Measurements from ENCODE around the gene VAMP2. TPM values are rescaled to one million over a fixed set of nuclear protein-coding genes. Genes with fewer than 3 reads are reported as not detected.

Gene VAMP2
- total and polyA plus RNA-seq, 10 of the 15 experiments (the other 5 are each of a cell fraction or from before 2014, with no cell fraction given), result 3.0 to 35.2 (median 25.0) TPM

DNA sequence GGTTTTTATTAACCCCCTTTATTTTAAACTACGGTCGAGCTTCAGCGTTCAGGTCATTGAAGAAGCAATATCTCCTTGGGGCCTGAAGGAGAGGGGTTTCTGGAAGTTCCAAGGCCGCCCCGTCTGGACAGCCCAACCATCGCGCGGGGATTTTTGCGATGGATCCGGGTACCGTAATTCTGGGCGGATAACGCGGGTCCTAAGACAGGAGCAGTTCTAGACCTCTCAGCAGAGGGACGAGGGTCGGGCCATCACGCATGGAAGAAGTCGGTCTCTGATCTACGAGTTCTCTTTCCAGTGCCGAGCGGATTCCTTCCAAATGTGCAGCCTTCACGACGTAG, 23.7 kb upstream of the VAMP2 start:
- H3K27ac ChIP-seq (ENCODE audit: control insufficient read depth, insufficient read depth), result peak overlapping the region; percentile 93
- WGBS (ENCODE audit: insufficient coverage, insufficient replicate concordance, low lambda C conversion rate, missing lambda C conversion rate), result under 1% methylated on average over 23 of the region's 23 CpGs
- no peaks in the 10 kb centered on the region for H4K20me1 ChIP-seq (ENCODE audit: control insufficient read depth, insufficient read depth)
- H3K36me3 ChIP-seq (ENCODE audit: control insufficient read depth in 2 of 2, insufficient read depth in 2 of 2, low read length in 1 of 2), result no peaks in the 10 kb centered on the region
- peak overlapping the region; percentile 63 for H3K4me2 ChIP-seq (ENCODE audit: control insufficient read depth, insufficient read depth)
- peaks cover 18% of the 10 kb centered on the region for H3K79me2 ChIP-seq (ENCODE audit: control insufficient read depth, insufficient read depth, low read length)
- DNase-seq (ENCODE audit: low read depth, low spot score), result no peak
- in situ Hi-C loops (cut with MboI) (loop anchor here (5.0 kb wide), 1 partner anchor 36 kb away; no protein-coding TSS in a partner anchor), intact Hi-C loops (cut with micrococcal nuclease; ENCODE audit: unreplicated experiment) (loop anchor here (1.0 to 5.0 kb wide), 4 partner anchors 49 to 114 kb away; partner anchors contain the start of genes CTC1 and PFAS)
- SMC1A ChIA-PET (ENCODE audit: uncharacterized antibody, unreplicated experiment), result interaction anchor here (1.2 to 4.1 kb wide), 9 partner anchors 10 to 67 kb away, joined by 3 to 40 read pairs (median 5); partner anchors contain the start of genes ALOXE3 and HES7
- CTCF ChIA-PET, result interaction anchor here (0.7 to 6.2 kb wide), 4 partner anchors 23 to 91 kb away, joined by 3 to 53 read pairs (median 16); partner anchors contain the start of genes ALOXE3 and AURKB
- no peaks in the 10 kb centered on the region for H3K27me3 ChIP-seq (replicated peaks in 1 of 2; ENCODE audit: control insufficient read depth in 2 of 2, insufficient read depth in 2 of 2, low read length in 1 of 2)
- H3K4me1 ChIP-seq (ENCODE audit: control insufficient read depth, insufficient read depth, low read length), result peaks cover 7% of the 10 kb centered on the region
- POLR2A ChIA-PET, result interaction anchor here (0.8 to 8.1 kb wide), 11 partner anchors 10 to 62 kb away, joined by 3 to 146 read pairs (median 8); partner anchors contain the start of genes AURKB, CTC1, HES7 and PER1
- no peak for FAIRE-seq
- no TSS peak for BruUV-seq (replicated peaks)
- H2AFZ ChIP-seq (ENCODE audit: control insufficient read depth, low read depth, low read length), result peak overlapping the region; percentile 93
- H3K4me3 ChIP-seq, result peak overlapping the region; percentile 73
- peak overlapping the region; percentile 95 for H3K9ac ChIP-seq (ENCODE audit: control insufficient read depth, insufficient read depth, low read length)
- ATAC-seq, result peak; percentile 2
- no peaks in the 10 kb centered on the region for H3K9me3 ChIP-seq (replicated peaks; ENCODE audit: control insufficient read depth, insufficient read depth, low read length)
- RAD21 ChIA-PET (ENCODE audit: unreplicated experiment), result interaction anchor here (0.5 to 8.1 kb wide), 11 partner anchors 9 to 109 kb away, joined by 3 to 117 read pairs (median 6); partner anchors contain the start of genes SLC25A35 and TMEM107
- TF ChIP-seq, protein P1, sequence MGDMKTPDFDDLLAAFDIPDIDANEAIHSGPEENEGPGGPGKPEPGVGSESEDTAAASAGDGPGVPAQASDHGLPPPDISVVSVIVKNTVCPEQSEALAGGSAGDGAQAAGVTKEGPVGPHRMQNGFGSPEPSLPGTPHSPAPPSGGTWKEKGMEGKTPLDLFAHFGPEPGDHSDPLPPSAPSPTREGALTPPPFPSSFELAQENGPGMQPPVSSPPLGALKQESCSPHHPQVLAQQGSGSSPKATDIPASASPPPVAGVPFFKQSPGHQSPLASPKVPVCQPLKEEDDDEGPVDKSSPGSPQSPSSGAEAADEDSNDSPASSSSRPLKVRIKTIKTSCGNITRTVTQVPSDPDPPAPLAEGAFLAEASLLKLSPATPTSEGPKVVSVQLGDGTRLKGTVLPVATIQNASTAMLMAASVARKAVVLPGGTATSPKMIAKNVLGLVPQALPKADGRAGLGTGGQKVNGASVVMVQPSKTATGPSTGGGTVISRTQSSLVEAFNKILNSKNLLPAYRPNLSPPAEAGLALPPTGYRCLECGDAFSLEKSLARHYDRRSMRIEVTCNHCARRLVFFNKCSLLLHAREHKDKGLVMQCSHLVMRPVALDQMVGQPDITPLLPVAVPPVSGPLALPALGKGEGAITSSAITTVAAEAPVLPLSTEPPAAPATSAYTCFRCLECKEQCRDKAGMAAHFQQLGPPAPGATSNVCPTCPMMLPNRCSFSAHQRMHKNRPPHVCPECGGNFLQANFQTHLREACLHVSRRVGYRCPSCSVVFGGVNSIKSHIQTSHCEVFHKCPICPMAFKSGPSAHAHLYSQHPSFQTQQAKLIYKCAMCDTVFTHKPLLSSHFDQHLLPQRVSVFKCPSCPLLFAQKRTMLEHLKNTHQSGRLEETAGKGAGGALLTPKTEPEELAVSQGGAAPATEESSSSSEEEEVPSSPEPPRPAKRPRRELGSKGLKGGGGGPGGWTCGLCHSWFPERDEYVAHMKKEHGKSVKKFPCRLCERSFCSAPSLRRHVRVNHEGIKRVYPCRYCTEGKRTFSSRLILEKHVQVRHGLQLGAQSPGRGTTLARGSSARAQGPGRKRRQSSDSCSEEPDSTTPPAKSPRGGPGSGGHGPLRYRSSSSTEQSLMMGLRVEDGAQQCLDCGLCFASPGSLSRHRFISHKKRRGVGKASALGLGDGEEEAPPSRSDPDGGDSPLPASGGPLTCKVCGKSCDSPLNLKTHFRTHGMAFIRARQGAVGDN (IDR thresholded peaks at IDR 0.05), result no peak
- TF ChIP-seq ESRRA (IDR thresholded peaks at IDR 0.05; ENCODE audit: low read length), result no peak
- TF ChIP-seq, protein P2, sequence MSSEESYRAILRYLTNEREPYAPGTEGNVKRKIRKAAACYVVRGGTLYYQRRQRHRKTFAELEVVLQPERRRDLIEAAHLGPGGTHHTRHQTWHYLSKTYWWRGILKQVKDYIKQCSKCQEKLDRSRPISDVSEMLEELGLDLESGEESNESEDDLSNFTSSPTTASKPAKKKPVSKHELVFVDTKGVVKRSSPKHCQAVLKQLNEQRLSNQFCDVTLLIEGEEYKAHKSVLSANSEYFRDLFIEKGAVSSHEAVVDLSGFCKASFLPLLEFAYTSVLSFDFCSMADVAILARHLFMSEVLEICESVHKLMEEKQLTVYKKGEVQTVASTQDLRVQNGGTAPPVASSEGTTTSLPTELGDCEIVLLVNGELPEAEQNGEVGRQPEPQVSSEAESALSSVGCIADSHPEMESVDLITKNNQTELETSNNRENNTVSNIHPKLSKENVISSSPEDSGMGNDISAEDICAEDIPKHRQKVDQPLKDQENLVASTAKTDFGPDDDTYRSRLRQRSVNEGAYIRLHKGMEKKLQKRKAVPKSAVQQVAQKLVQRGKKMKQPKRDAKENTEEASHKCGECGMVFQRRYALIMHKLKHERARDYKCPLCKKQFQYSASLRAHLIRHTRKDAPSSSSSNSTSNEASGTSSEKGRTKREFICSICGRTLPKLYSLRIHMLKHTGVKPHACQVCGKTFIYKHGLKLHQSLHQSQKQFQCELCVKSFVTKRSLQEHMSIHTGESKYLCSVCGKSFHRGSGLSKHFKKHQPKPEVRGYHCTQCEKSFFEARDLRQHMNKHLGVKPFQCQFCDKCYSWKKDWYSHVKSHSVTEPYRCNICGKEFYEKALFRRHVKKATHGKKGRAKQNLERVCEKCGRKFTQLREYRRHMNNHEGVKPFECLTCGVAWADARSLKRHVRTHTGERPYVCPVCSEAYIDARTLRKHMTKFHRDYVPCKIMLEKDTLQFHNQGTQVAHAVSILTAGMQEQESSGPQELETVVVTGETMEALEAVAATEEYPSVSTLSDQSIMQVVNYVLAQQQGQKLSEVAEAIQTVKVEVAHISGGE (CRISPR knock-in tag; IDR thresholded peaks at IDR 0.05), result no peak
- TF ChIP-seq, protein P3, sequence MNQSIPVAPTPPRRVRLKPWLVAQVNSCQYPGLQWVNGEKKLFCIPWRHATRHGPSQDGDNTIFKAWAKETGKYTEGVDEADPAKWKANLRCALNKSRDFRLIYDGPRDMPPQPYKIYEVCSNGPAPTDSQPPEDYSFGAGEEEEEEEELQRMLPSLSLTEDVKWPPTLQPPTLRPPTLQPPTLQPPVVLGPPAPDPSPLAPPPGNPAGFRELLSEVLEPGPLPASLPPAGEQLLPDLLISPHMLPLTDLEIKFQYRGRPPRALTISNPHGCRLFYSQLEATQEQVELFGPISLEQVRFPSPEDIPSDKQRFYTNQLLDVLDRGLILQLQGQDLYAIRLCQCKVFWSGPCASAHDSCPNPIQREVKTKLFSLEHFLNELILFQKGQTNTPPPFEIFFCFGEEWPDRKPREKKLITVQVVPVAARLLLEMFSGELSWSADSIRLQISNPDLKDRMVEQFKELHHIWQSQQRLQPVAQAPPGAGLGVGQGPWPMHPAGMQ (IDR thresholded peaks at IDR 0.05; ENCODE audit: borderline replicate concordance), result no peak
- TF ChIP-seq ASH2L (IDR thresholded peaks at IDR 0.05; ENCODE audit: borderline replicate concordance, low read depth), result peak; percentile 70; the same call in 1 of the 2 replicates
- TF ChIP-seq ZNF217 (IDR thresholded peaks at IDR 0.05), result peak; percentile 84; the same call in 1 of the 2 replicates
- TF ChIP-seq ETV6 (conservative IDR thresholded peaks at IDR 0.05 in 1 of 2, IDR thresholded peaks at IDR 0.05 in 1 of 2; ENCODE audit: borderline replicate concordance in 1 of 2, low read depth in 1 of 2), result no peak
- TF ChIP-seq NBN (IDR thresholded peaks at IDR 0.05), result 0 out of 2 replicates have a peak, but pooled peaks have one; percentile 10
- TF ChIP-seq FOXK2 (IDR thresholded peaks at IDR 0.05), result no peak
- peak; percentile 5; the same call in 1 of the 2 replicates for TF ChIP-seq YY1 (IDR thresholded peaks at IDR 0.05; ENCODE audit: low read depth, low read length)
- no peak for TF ChIP-seq TCF7 (IDR thresholded peaks at IDR 0.05; ENCODE audit: borderline replicate concordance)
- TF ChIP-seq, protein P4, sequence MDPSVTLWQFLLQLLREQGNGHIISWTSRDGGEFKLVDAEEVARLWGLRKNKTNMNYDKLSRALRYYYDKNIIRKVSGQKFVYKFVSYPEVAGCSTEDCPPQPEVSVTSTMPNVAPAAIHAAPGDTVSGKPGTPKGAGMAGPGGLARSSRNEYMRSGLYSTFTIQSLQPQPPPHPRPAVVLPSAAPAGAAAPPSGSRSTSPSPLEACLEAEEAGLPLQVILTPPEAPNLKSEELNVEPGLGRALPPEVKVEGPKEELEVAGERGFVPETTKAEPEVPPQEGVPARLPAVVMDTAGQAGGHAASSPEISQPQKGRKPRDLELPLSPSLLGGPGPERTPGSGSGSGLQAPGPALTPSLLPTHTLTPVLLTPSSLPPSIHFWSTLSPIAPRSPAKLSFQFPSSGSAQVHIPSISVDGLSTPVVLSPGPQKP (IDR thresholded peaks at IDR 0.05; ENCODE audit: low read depth, low read length), result peak; percentile 48; the same call in 1 of the 2 replicates

All from GM12878 (cell line).